ENCODE measurements around the gene NLRP1.

The NLRP1 gene

GRCh38 chr17:5561736-5562571 lies 22.4 kb downstream of the NLRP1 start:
- no peak for DNase-seq (ENCODE audit: low read depth, low spot score)

GRCh38 chr17:5560361-5560988 lies 23.8 kb downstream of the NLRP1 start:
- DNase-seq (ENCODE audit: low read depth, low spot score): no peak
- no peak overlapping the region for H3K4me3 ChIP-seq (ENCODE audit: low read length)

More at GRCh38 chr17:5561736-5562571, 22.4 kb downstream of the NLRP1 start:
- no peak overlapping the region for H3K4me3 ChIP-seq (ENCODE audit: low read length)

- H3K4me3 ChIP-seq (ENCODE audit: low read length): no peak overlapping the region
- DNase-seq (ENCODE audit: low read depth, low spot score): no peak
Observed at GRCh38 chr17:5558815-5559785, 25.2 kb downstream of the NLRP1 start.

DNA sequence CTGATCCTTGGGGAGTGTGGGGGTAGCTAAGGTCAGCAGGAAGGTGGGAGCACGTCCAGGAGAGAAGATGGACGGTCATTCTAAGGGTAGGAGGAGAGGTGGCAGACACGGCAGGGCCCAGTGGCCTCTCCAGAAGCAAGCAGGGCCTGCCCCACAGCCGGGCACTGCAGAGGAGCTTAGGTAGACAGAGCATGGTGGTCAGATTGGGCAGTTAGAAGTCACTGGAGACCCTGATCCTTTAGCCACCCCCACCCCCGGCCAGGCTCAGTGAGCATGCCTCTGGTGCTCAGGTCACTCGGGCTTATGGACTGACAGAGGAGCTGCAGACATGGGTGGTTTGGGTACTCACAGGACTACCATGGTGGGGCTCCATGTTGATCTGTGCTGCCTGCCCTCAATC lies 26.3 kb downstream of the NLRP1 start:
- no peak overlapping the region for H3K4me3 ChIP-seq (ENCODE audit: low read length)
- no peak for DNase-seq (ENCODE audit: low read depth, low spot score)

- H3K4me3 ChIP-seq (ENCODE audit: low read length): no peak overlapping the region
- DNase-seq (ENCODE audit: low read depth, low spot score): no peak
Observed at GRCh38 chr17:5557485-5557884, 26.8 kb downstream of the NLRP1 start.

DNA sequence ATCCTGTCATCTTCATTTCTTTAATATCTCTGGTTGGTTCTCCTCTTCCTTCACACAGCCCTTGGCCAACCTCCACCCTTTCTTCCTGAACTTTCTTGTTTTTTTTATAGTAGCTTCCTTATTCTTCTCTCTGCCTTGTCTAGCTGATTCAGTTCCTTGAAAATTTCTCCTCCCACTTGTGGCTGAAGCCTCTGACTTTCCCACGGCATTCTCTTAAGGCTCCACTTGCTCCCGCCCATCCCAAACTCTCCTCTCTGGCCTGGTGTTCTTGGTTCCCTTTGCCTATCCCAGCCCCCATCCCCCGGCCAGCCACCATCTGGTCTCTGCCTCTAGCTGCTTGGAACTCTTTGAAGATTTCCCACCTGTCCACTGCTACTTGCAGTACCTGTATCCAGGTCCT lies 29.1 kb downstream of the NLRP1 start:
- DNase-seq (ENCODE audit: low read depth, low spot score): no peak
- no peak overlapping the region for H3K4me3 ChIP-seq (ENCODE audit: low read length)

GRCh38 chr17:5553479-5553878 lies 30.8 kb downstream of the NLRP1 start:
- DNase-seq (ENCODE audit: low read depth, low spot score): no peak
- no peak overlapping the region for H3K4me3 ChIP-seq (ENCODE audit: low read length)

DNA sequence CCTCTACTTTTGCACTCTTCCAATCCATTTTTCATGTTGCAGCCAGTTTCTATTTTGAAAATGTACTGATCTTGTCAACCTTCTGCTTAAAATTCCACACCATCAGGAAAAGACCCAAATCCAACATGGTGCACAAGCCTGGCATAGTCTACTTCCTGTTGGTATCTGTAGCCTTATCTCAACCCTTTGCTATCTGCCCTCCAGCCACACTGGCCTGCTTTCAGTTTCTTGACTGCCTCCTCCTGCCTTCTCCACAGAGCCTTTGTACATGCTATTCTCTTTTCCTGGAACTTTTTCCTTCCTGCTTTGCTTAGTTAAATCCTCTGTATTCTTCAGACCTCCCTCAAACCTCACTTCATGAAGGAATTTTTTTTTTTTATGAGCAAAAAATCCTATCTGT lies 31.5 kb downstream of the NLRP1 start:
- no peak overlapping the region for H3K4me3 ChIP-seq (ENCODE audit: low read length)
- DNase-seq (ENCODE audit: low read depth, low spot score): no peak

GRCh38 chr17:5545051-5545987 lies 39.0 kb downstream of the NLRP1 start:
- no peak overlapping the region for H3K4me3 ChIP-seq (ENCODE audit: low read length)
- no peak for DNase-seq (ENCODE audit: low read depth, low spot score)

- H3K4me3 ChIP-seq (ENCODE audit: low read length): no peak overlapping the region
- no peak for DNase-seq (ENCODE audit: low read depth, low spot score)
Observed at GRCh38 chr17:5544115-5544514, 40.2 kb downstream of the NLRP1 start.

DNA sequence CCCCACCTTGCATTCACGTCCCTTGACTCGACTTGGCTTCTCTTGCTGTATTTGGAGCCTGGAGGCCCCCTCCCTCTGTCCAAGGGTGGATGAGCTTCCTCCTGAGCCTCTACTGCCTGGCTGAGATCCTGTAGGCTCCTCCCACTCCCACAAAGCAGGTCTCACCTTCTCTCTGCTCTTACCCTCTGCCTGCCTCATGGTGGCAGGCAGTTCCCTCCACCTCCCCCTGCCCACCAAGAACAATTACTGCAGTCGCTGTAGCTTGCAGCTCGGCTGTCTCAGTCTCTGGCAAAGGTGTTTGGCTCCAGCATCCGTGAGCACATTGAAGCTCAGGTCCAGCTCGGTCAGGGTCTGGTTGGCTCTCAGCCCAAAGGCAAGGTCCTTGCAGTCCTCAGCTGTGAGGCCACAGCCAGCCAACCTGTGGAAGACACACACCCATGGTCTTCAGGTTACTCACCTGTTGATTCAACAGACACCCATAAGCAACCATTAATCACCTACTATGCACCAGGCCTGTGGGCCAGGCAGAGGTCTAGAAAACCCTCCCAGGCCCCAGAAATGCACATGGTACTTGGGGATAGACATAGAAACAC lies 42.6 kb downstream of the NLRP1 start:
- H3K4me3 ChIP-seq (ENCODE audit: low read length): no peak overlapping the region
- DNase-seq (ENCODE audit: low read depth, low spot score): no peak

DNA sequence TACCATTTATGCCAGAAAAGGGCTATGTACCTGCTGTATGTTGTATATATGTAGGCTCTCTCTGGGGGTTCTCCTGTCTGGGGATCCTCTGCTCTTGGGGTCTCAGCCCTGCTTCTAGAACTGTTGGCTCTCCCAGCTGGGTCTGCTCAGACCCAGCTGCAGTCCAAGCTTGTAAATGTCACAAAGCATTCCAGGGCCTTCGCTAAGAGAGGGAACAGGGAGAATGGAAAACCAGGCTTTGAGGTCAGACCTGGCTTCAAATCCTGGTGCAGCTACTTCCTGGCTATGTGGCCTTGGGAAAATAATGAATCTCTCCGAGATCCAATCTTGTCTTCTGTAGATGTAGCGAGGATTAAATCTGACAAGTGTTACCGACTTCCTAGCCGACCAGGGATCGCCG lies 44.0 kb downstream of the NLRP1 start:
- no peak overlapping the region for H3K4me3 ChIP-seq (ENCODE audit: low read length)
- no peak for DNase-seq (ENCODE audit: low read depth, low spot score)

GRCh38 chr17:5539286-5539685 lies 45.0 kb downstream of the NLRP1 start:
- H3K4me3 ChIP-seq (ENCODE audit: low read length): no peak overlapping the region
- no peak for DNase-seq (ENCODE audit: low read depth, low spot score)

- no peak for DNase-seq (ENCODE audit: low read depth, low spot score)
Observed at GRCh38 chr17:5536866-5537650, 47.3 kb downstream of the NLRP1 start.

GRCh38 chr17:5535436-5535835 lies 48.9 kb downstream of the NLRP1 start:
- no peak for DNase-seq (ENCODE audit: low read depth, low spot score)
- no peak overlapping the region for H3K4me3 ChIP-seq (ENCODE audit: low read length)

More at GRCh38 chr17:5536866-5537650, 47.3 kb downstream of the NLRP1 start:
- H3K4me3 ChIP-seq (ENCODE audit: low read length): no peak overlapping the region

DNA sequence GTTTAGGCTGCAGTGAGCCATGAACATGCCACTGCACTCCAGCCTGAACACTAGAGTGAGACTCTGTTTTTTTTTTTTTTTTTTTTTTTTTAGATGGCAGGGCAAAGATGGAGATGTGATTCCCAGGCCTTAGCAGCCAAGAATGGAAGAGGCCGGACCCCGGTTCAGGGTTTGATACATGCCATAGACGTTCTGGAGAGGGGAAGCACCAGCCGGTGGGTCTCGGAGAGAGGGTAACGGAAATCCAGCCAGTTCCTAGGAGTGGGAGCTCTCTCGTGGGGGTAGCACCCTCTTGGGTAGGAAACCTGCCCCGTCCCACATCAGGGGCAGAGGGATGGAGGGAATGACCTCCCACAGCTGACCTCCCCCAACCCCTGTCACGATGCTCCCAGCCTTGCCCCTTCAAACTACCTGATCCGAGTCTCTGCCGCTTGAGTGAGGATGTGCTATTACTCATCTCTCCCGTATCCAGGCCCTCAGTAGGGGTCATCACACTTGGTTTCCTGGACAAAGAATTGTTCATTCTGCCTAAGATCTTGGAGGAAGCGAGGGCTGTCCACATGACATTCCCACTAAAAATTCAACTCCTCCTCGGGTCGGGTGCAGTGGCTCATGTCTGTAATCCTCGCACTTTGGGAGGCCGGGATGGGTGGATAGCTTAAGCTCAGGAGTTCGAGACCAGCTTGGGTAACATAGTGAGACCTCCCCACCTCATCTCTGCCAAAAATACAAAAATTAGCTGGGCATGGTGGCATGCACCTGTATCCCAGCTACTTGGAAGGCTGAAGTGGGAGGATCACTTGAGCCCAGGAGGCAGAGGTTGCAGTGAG lies 50.6 kb downstream of the NLRP1 start:
- no peak overlapping the region for H3K4me3 ChIP-seq (ENCODE audit: low read length)

DNA sequence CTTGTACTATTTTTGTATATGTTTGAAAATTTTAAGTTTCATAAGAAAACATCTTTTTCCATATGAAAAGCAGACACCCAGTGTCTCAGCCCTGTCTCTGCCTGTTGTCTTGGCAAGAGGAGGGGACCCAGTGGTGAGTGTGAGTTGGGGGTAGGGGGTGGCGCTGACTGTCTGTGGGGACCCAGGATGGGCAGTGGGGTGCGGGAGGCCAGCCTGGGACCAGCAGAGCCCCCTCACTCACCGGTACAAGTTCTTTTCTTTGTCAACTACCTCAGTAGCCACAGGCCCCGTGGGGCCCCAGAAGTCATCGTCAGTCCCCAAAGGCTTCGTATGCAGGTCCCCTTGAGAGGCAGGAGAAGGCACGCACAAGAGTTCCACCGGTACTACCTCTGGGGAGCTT lies 51.7 kb downstream of the NLRP1 start:
- H3K4me3 ChIP-seq (ENCODE audit: low read length): no peak overlapping the region
- no peak for DNase-seq (ENCODE audit: low read depth, low spot score)

More for the DNA sequence above, 50.6 kb downstream of the NLRP1 start:
- no peak for DNase-seq (ENCODE audit: low read depth, low spot score)
